Suppressor macrophage (primary cell): ENCODE results near the gene NGFR.
"Not testable (repeated sequence)": the region's sequence is repeated elsewhere in the genome, so short reads cannot be mapped to it uniquely, and the experiment has no call there.

Experiments
- DNase-seq, 4 experiments: peaks; one replicate each; pipeline ENCODE4 v3.0.0-alpha.2; 2020 to 2022

NGFR gene

DNA sequence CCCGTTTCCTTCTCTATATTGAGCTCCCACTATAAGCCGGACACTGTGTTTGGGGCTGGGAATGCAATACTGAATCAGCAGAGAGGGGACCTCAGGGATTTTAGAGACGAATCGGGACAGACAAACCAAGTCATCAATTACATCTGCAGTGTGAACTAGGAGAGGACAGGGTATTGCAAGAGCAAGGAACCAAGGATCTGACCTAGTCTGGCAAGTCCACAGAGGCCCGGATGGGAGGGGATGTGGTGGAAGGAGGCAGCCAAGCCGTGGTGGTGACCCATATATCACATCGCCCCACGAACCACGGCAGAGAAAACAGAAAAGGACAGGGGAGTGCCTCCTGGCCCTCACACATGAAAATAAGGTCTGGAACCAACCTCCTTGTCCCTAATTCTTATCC, 52.5 kb downstream of the NGFR start:
- DNase-seq, result no peak

- no peak for DNase-seq
Measured at GRCh38 chr17:49548051-49548505, 53.0 kb downstream of the NGFR start.

DNA sequence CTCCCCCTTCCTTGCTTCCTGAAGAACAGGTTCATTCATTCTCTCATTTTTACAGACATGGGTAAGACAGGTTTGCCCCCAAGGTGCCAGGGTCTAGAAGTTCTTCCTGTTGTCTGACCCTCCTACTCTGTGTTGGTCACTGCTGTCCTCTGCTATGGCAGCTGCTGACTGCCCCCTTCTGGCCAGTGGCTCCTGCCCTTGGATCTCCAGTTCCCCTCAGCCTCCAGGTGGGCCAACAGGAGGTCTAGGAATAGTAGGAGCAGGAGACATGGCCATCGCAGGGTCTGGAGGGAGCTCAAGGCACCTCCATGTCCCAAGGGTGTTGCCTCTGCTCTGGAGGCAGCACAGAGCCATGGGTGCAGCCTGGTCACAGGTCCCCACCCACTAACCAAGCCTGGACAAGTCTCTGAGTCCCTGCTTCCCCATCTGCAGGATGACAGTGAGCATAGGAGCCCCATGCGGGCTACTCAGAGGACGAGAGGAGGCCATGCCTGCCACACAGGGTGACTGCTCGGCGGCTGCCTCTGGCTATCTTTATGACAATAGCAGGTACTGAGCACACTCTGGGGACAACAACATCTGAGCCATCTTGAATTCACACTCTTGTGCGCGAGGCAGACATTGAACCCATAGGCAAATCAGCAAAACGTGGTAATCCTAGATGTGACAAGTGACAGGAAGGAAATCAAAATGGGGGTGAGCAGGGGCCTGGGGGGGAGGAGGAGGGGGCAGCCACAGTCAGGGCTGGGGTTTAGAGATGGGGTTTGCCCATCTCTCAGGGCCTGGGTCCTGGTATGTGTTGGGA, 53.6 kb downstream of the NGFR start:
- peak; percentile 55 to 80 (median 65) for DNase-seq

DNA sequence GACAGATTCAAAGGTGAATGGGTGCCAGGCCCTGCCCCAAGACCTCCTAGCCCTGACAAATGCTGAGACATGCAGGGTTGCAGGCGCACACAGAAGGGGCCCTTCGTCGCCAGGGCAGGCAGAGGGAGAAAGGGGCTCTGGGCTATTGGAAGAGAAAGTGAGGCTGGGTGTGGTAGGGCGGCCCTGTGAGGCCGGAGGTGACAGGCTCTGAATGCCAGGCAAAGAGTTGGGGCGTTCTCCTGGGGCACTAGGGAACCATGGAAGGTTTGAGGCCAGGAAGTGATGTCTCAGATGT, 54.2 kb downstream of the NGFR start:
- DNase-seq, result no peak

GRCh38 chr17:49549691-49550678, 54.9 kb downstream of the NGFR start:
- DNase-seq, result no peak

GRCh38 chr17:49550764-49551163, 55.7 kb downstream of the NGFR start:
- DNase-seq, result not testable (repeated sequence)

DNA sequence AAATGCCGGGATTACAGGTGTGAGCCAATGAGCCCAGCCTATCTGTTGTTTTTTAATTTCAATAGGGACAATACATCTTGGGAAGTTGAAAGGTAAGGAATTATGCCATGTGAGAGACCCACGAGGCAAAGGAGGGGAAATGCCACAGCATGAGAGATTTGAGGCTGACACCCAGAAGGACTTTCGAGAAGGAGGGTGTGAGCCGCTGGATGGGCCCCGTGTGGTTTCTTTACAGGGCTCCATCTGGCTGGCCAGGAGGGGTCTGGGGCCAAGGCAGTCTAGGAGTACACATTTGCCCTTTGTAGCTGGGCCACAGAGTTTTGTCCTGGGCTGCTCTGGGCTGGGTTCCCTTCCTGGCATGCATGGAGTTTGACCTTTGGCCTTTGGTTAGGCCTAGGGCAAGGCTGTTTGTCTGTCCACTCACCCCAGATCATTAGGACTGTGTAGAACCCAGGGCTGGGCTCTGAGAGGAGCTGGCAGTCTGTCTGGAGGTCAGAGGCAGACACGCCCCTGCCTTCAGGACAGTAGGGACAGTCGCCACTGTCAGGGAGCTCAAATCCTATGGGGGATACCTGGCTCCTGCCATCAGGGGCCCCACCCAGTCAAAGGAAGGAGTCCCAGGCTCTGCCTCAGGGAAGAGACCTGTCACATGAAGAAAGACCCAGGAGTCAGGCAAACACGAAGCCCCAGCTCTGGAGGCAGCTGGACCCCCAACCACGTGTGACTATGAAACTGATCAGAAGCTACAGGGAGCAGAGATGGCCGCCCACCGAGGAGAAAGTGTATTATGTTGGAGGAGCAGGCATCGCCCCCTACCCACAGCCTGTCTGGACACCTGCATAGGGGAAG, 56.4 kb downstream of the NGFR start:
- no peak for DNase-seq

DNA sequence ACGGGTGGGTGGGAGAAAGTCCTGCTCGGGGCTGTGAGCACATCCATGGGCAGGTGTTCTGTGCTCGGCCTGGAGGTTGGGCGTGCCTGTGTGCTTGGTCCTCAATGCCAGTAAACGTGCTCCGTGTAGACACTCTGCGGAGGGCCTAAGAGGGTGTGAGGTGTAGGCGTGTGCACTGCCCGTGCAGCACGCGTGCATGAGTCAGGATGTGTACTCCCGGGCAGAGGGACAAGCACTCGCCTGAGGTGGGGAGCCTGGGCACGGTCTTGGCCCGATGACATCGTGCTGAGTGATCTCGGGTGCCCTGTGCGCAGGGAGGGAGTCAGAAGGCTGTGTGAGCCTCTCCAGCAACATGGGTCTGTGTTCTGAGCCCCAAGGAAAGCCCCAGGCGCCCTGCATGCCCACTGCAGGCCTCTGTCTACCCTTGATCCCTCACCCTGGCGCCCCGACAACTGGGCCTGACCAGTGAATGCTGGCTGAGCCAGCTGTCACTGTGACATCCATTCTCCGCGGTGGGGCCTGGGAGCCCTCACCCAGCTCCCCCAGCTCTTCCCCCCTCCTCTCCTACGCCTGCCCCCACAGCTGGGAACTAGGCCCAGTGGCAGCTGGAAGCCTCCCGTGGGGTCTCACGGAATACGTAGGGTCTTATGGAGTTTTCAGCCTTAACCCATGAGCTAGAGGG, 57.1 kb downstream of the NGFR start:
- DNase-seq, result no peak

GRCh38 chr17:49553676-49554335, 58.7 kb downstream of the NGFR start:
- no peak for DNase-seq

DNA sequence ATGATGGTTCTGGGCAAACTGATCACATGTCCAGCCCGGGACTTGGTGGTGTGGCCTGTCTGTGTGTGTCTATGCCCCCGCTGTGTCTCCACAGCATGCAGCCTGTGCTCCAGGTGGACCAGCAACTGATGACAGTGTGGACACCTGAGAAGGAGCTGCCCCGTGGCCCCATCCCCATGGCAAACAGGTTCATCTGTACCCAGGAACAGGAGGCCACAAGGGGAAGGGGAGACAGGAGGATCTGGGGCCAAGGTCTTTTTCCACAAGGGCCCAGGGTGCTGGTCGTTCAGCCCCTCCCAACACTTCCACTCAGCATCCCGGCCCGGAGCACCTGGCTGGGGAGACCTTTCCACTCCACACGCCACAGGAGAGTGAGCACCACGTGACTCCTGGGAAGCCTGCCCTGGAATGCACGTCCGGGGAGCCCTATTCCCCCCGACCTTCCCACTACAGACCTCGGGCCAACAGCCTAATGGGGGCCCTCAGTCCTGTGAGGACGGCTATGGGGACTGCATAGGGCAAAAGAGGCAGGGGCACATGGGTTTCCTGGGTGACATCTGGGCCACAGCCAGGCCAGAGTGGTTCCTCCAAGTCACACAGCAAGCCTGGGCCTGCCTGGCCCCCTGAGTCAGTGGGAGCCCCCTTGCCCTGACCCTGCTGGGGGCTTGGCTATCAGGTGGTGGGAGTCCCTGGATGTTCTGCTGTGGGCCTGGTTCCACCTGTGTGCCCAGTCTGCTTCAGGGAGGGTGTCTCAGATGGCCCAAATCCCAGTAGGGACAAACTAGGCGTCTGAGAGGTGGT, 59.8 kb downstream of the NGFR start:
- DNase-seq, result no peak

DNA sequence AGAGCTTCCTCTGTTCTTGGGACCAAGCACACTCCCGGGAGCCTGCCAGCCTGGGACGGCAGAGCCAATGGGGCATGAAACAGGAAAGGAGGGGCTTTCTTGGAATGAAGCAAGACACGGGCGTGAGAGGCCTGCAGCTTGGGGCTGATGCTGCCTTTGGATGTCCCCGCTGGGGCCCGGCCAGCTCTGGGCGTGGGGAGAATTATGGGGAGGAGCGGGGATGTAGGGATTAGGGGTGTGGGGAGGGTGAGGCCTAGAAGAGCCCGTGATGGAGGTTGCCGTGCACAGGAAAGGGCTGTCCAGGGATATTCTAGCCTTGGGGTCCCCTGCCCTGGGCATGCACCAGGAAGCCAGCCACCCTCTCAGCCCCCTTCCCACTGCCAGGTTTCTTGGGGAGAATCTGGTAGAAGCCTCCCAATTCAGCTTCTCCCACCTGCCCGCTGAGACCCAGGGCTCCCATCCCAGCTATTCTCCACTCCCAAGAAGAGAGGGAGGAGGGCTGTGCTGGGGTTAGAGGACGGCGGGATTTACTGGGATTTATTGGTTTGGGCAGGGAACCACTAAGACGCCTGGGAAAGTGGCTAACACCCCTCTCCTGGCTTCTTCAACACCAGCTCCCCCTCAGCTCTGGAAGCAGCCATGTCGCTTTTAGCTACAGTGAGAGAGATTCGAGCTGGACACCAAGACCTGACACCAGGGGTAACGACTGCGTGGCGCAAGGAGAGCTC, 60.6 kb downstream of the NGFR start:
- DNase-seq, result no peak

GRCh38 chr17:49556223-49556943, 61.3 kb downstream of the NGFR start:
- DNase-seq, result peak; percentile 65 to 84 (median 82)

GRCh38 chr17:49557312-49558024, 62.4 kb downstream of the NGFR start:
- DNase-seq, result peak; percentile 64 to 75 (median 72)
